Thoracic aorta (tissue), 2 donors: Measurements from ENCODE around the gene ATP8B3. TPM values are rescaled to one million over a fixed set of nuclear protein-coding genes. Genes with fewer than 3 reads are reported as not detected.
"Not testable (repeated sequence)": the region's sequence is repeated elsewhere in the genome, so short reads cannot be mapped to it uniquely, and the experiment has no call there.

Source experiments
- ATAC-seq: fragments of 150-250 bp; one replicate; pipeline ENCODE4 v1.8.0; 2017; ENCODE audit warnings: low read depth; ENCODE audit not compliant: insufficient number of reproducible peaks, low FRiP score
- DNase-seq: peaks from one replicate; pipeline ENCODE4 v3.0.0-alpha.2; 2020; ENCODE audit warnings: low spot score
- H3K27ac ChIP-seq, 2 donors: fragments of 200-600 bp; sonication (generic); 1 replicate in 1 of 2; 2 replicates in 1 of 2; pipeline ENCODE4 v1.5.1; 2016; ENCODE audit warnings: mild to moderate bottlenecking in 2 of 2, moderate library complexity in 2 of 2
- H3K27me3 ChIP-seq: fragments of 200-600 bp; sonication (generic); replicated peaks from 2 replicates; pipeline ENCODE4 v1.6.0; 2016; ENCODE audit warnings: mild to moderate bottlenecking; ENCODE audit not compliant: insufficient read depth
- H3K36me3 ChIP-seq: fragments of 200-600 bp; sonication (generic); one replicate; pipeline ENCODE4 v1.5.1; 2016
- H3K4me1 ChIP-seq, 2 donors: fragments of 200-600 bp; sonication (generic); 1 replicate in 1 of 2; 2 replicates in 1 of 2; pipeline versions ENCODE4 v1.5.1 to v1.6.0; 2016; ENCODE audit warnings: low read depth in 2 of 2, mild to moderate bottlenecking in 1 of 2; ENCODE audit not compliant: control insufficient read depth in 1 of 2
- H3K4me3 ChIP-seq: fragments of 200-600 bp; sonication (generic); 2 replicates; pipeline ENCODE4 v1.5.1; 2016; ENCODE audit warnings: mild to moderate bottlenecking
- H3K9me3 ChIP-seq: fragments of 200-600 bp; sonication (generic); 2 replicates; pipeline ENCODE4 v1.5.1; 2016
- CTCF ChIP-seq: fragments of 200-600 bp; sonication (generic); IDR thresholded peaks from one replicate; pipeline ENCODE4 v1.5.1; 2019; ENCODE audit warnings: antibody characterized with exemption
- total RNA-seq, 2 donors: library from RNA; depleted of rRNA; stranded (reverse); fragments of >200 nt; gene quantifications; one replicate each; pipeline versions ENCODE4 v1.1.0 to v1.2.3, GENCODE V29; 2016

ATP8B3 gene
- total RNA-seq, 2 donors from 2014 or later, result 0.21 to 1.4 TPM

- ATAC-seq, result no peak
- Histone ChIP-seq H3K4me1 (no peaks in the 10 kb centered on the region), H3K4me3 (no peak overlapping the region), H3K27ac (no peak overlapping the region), H3K9me3 (no peaks in the 10 kb centered on the region), H3K27me3 (peaks cover 15% of the 10 kb centered on the region), H3K36me3 (no peaks in the 10 kb centered on the region)
- DNase-seq, result no peak
- TF ChIP-seq CTCF, result no peak
Observed at GRCh38 chr19:1763648-1764639, 48.1 kb downstream of the ATP8B3 start.

- DNase-seq, result no peak
- no peak overlapping the region for H3K4me3 ChIP-seq
- no peak for ATAC-seq
- no peak overlapping the region for H3K27ac ChIP-seq
- TF ChIP-seq CTCF, result no peak
- no peaks in the 10 kb centered on the region for H3K36me3 ChIP-seq
- H3K4me1 ChIP-seq, result peaks cover 0 to 4% of the 10 kb centered on the region in 2 donors
- H3K9me3 ChIP-seq, result no peaks in the 10 kb centered on the region
- H3K27me3 ChIP-seq, result peaks cover 15% of the 10 kb centered on the region
Observed at GRCh38 chr19:1762243-1763117, 49.6 kb downstream of the ATP8B3 start.

GRCh38 chr19:1761528-1762242 lies 50.4 kb downstream of the ATP8B3 start:
- ATAC-seq, result no peak
- no peak for TF ChIP-seq CTCF
- no peak for DNase-seq
- Histone ChIP-seq H3K36me3 (no peaks in the 10 kb centered on the region), H3K4me3 (no peak overlapping the region), H3K9me3 (no peaks in the 10 kb centered on the region), H3K27me3 (peaks cover 8% of the 10 kb centered on the region), H3K27ac (no peak overlapping the region), H3K4me1 (peaks cover 0 to 10% of the 10 kb centered on the region in 2 donors)

GRCh38 chr19:1760786-1761527 lies 51.1 kb downstream of the ATP8B3 start:
- H3K4me1 ChIP-seq, ATAC-seq, H3K9me3 ChIP-seq, H3K36me3 ChIP-seq, DNase-seq, H3K27ac ChIP-seq, H3K4me3 ChIP-seq: not testable (repeated sequence)
- peaks cover 13% of the 10 kb centered on the region for H3K27me3 ChIP-seq

GRCh38 chr19:1760020-1760419 lies 52.1 kb downstream of the ATP8B3 start:
- peaks cover 0 to 10% of the 10 kb centered on the region in 2 donors for H3K4me1 ChIP-seq
- H3K27ac ChIP-seq, result no peak overlapping the region
- ATAC-seq (no peak), DNase-seq (no peak)
- H3K4me3 ChIP-seq, result no peak overlapping the region
- H3K27me3 ChIP-seq, result peaks cover 19% of the 10 kb centered on the region
- H3K36me3 ChIP-seq, result no peaks in the 10 kb centered on the region
- TF ChIP-seq CTCF, result no peak
- no peaks in the 10 kb centered on the region for H3K9me3 ChIP-seq
